ENCODE data around the gene EPAS1. TPM values are rescaled to one million over a fixed set of nuclear protein-coding genes. Genes with fewer than 3 reads are reported as not detected.

The EPAS1 gene
- total and polyA plus RNA-seq, 9 of the 15 experiments (the other 6 are each of a cell fraction or from before 2014, with no cell fraction given): 0.25 to 11.2 (median 4.1) TPM

- DNase-seq (ENCODE audit: extremely low read depth in 1 of 4, low spot score in 3 of 4) (no peak), FAIRE-seq (no peak), ATAC-seq (no peak)
- Histone ChIP-seq H4K20me1 (replicated peaks; ENCODE audit: control insufficient read depth, insufficient read depth, low read length) (no peaks in the 10 kb centered on the region), H3K4me2 (ENCODE audit: insufficient read depth, low read length) (peak overlapping the region; percentile 62; the same call in 1 of the 2 replicates), H2AFZ (ENCODE audit: low read depth, low read length) (no peak overlapping the region), H3K27ac (ENCODE audit: extremely low read depth, low read depth, low read length) (peak overlapping the region; percentile 86; the same call in 2 of the 3 replicates), H3K9me1 (ENCODE audit: control insufficient read depth, insufficient read depth, low read length) (peaks cover 10% of the 10 kb centered on the region), H3K79me2 (ENCODE audit: control insufficient read depth, insufficient read depth, low read length) (peaks cover 4% of the 10 kb centered on the region; the same call in 1 of the 3 replicates), H3K9me3 (replicated peaks; ENCODE audit: control insufficient read depth, insufficient read depth, low read depth, low read length) (no peaks in the 10 kb centered on the region), H3K36me3 (ENCODE audit: control insufficient read depth, insufficient read depth, low read length) (no peaks in the 10 kb centered on the region), H3K4me3 (no peak overlapping the region), H3K27me3 (ENCODE audit: control insufficient read depth in 2 of 2, insufficient read depth in 2 of 2, low read length in 2 of 2) (no peaks in the 10 kb centered on the region), H3K9ac (ENCODE audit: insufficient read depth in 1 of 2, low read depth in 2 of 2, low read length in 2 of 2) (no peak overlapping the region; a peak in 2 of 4 replicates), H3K4me1 (replicated peaks in 1 of 2; ENCODE audit: control insufficient read depth in 2 of 2, insufficient read depth in 2 of 2, low read length in 2 of 2) (peaks cover 24 to 53% of the 10 kb centered on the region in 2 experiments)
- 73% methylated on average over 11 of the region's 11 CpGs for WGBS (ENCODE audit: insufficient coverage, low coverage, missing lambda C conversion rate)
- ChIA-PET POLR2A (interaction anchor here (1.2 to 2.1 kb wide), 3 partner anchors 11 to 15 kb away, joined by 3 to 5 read pairs (median 5); no protein-coding TSS in a partner anchor), CTCF (ENCODE audit: low intra/inter-chr PET ratio) (no interaction called here)
- no TSS peak for BruUV-seq (replicated peaks)
- intact Hi-C loops (cut with micrococcal nuclease): loop anchor here (10.0 kb wide), 1 partner anchor 121 kb away; no protein-coding TSS in a partner anchor
- in situ Hi-C loops (cut with MboI): no loop called here
- TF ChIP-seq KAT7 (CRISPR knock-in tag; IDR thresholded peaks at IDR 0.05; ENCODE audit: borderline replicate concordance) (0 out of 2 replicates have a peak, but pooled peaks have one; percentile 19), RBM39 (optimal IDR thresholded peaks at IDR 0.05; ENCODE audit: low read depth, low read length) (no peak), ZFP91 (CRISPR knock-in tag; IDR thresholded peaks at IDR 0.05) (no peak), SREBF1 (IDR thresholded peaks at IDR 0.05; ENCODE audit: borderline replicate concordance, low read depth, low read length) (no peak), SAP30 (IDR thresholded peaks at IDR 0.05; ENCODE audit: borderline replicate concordance, insufficient read depth, low read depth, low read length, poor library complexity, severe bottlenecking) (no peak), HDAC2 (IDR thresholded peaks at IDR 0.05) (no peak)
- TF ChIP-seq, protein P1, sequence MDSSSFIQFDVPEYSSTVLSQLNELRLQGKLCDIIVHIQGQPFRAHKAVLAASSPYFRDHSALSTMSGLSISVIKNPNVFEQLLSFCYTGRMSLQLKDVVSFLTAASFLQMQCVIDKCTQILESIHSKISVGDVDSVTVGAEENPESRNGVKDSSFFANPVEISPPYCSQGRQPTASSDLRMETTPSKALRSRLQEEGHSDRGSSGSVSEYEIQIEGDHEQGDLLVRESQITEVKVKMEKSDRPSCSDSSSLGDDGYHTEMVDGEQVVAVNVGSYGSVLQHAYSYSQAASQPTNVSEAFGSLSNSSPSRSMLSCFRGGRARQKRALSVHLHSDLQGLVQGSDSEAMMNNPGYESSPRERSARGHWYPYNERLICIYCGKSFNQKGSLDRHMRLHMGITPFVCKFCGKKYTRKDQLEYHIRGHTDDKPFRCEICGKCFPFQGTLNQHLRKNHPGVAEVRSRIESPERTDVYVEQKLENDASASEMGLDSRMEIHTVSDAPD (CRISPR knock-in tag; IDR thresholded peaks at IDR 0.05): no peak
- TF ChIP-seq, protein P2, sequence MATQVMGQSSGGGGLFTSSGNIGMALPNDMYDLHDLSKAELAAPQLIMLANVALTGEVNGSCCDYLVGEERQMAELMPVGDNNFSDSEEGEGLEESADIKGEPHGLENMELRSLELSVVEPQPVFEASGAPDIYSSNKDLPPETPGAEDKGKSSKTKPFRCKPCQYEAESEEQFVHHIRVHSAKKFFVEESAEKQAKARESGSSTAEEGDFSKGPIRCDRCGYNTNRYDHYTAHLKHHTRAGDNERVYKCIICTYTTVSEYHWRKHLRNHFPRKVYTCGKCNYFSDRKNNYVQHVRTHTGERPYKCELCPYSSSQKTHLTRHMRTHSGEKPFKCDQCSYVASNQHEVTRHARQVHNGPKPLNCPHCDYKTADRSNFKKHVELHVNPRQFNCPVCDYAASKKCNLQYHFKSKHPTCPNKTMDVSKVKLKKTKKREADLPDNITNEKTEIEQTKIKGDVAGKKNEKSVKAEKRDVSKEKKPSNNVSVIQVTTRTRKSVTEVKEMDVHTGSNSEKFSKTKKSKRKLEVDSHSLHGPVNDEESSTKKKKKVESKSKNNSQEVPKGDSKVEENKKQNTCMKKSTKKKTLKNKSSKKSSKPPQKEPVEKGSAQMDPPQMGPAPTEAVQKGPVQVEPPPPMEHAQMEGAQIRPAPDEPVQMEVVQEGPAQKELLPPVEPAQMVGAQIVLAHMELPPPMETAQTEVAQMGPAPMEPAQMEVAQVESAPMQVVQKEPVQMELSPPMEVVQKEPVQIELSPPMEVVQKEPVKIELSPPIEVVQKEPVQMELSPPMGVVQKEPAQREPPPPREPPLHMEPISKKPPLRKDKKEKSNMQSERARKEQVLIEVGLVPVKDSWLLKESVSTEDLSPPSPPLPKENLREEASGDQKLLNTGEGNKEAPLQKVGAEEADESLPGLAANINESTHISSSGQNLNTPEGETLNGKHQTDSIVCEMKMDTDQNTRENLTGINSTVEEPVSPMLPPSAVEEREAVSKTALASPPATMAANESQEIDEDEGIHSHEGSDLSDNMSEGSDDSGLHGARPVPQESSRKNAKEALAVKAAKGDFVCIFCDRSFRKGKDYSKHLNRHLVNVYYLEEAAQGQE (IDR thresholded peaks at IDR 0.05; ENCODE audit: borderline replicate concordance): no peak
- TF ChIP-seq, protein P2 (CRISPR knock-in tag; IDR thresholded peaks at IDR 0.05; ENCODE audit: low read depth): no peak
These were observed 17.0 kb downstream of the EPAS1 start for GRCh38 chr2:46314065-46314835.
